HG03457 (cell line): ENCODE measurements around the gene SLC9A3.

Experiments used
- ATAC-seq: cut with Tn5 transposase; IDR thresholded peaks from one replicate; pipeline ENCODE4 v1.9.1; 2021; ENCODE audit warnings: moderate number of reproducible peaks; ENCODE audit not compliant: unreplicated experiment

The SLC9A3 gene

GRCh38 chr5:539469-540070 lies 15.3 kb upstream of the SLC9A3 start:
- no peak for ATAC-seq

GRCh38 chr5:538801-539468 lies 14.7 kb upstream of the SLC9A3 start:
- no peak for ATAC-seq

- ATAC-seq, result no peak
These were observed 14.1 kb upstream of the SLC9A3 start for GRCh38 chr5:538271-538771.

GRCh38 chr5:537621-538071 lies 13.4 kb upstream of the SLC9A3 start:
- ATAC-seq, result no peak

- ATAC-seq, result no peak
These were observed 12.8 kb upstream of the SLC9A3 start for GRCh38 chr5:537098-537497.

- no peak for ATAC-seq
These were observed 11.8 kb upstream of the SLC9A3 start for GRCh38 chr5:535846-536698.

- no peak for ATAC-seq
These were observed 10.8 kb upstream of the SLC9A3 start for GRCh38 chr5:534743-535671.

GRCh38 chr5:533955-534742 lies 9.9 kb upstream of the SLC9A3 start:
- ATAC-seq, result no peak

GRCh38 chr5:533243-533954 lies 9.2 kb upstream of the SLC9A3 start:
- no peak for ATAC-seq

GRCh38 chr5:532521-533242 lies 8.4 kb upstream of the SLC9A3 start:
- ATAC-seq, result no peak

GRCh38 chr5:531749-532315 lies 7.6 kb upstream of the SLC9A3 start:
- ATAC-seq, result no peak

- no peak for ATAC-seq
These were observed 7.0 kb upstream of the SLC9A3 start for GRCh38 chr5:531101-531748.

GRCh38 chr5:530001-530955 lies 6.0 kb upstream of the SLC9A3 start:
- ATAC-seq, result no peak

GRCh38 chr5:528629-529511 lies 4.6 kb upstream of the SLC9A3 start:
- ATAC-seq, result no peak
